SKM-1 treated with dmso at 0.1 percent for 144 hours (cell line): ENCODE results near the gene CEP128.

Experiments
- DNase-seq: peaks from one replicate; lab custom pipeline; 2025; ENCODE audit not compliant: unreplicated experiment; lab: John Stamatoyannopoulos, UW

Gene CEP128

DNA sequence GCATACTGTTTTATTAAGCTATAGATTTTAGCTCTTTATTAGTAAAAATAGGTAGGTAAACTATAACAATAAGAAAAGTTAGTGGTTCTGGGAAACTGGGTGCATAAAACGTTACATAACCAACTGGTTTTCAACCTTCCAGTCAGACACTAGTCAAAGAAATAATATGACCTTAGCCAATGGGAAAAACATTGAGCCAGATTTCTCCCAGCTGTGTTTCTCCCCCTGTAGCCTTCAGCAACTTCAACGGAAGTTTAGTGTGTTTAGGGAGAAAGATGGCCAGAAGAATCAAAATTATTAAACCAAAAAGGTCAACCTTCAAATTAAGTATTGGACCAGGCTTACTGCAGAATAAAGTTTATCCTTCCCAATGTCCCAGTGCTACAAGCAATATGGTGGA lies 446.8 kb downstream of the CEP128 start:
- DNase-seq = no peak

DNA sequence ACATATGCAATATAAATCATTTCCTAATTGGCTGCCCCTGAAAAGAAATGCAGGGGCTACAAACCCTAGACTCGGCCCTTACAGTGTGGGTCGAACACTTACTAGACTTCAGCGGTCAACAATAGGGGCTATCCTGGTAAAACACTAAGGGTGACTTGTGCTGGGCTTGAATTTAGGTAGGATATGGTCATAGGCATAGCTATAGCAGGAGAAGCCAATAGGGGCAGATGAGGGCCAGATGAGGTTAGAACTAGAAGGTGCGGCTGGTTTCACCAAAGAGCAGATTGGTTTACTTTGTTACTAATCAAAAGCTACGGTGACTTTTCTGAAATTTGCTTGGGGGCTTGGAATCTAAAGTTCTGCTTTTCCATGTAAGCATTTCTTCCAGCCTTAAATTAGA lies 447.9 kb downstream of the CEP128 start:
- DNase-seq = no peak

DNA sequence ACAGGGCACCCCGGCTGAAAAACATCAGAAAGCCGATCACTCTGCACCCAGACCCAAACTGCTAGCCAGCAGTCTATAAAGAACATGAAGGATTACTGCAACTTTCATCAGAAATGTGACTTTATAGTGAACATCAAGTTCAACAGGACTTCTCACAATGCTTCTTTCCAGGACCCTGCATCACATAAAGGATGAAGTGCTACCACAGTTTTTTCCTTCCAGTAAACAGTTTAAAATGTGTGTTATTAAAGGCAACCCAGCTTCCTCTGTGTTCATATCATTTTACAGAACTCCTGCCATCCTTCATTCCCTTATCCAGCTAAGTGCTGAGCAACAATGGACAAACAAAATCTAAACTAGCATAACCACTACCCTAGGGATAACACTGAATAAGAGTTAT lies 449.9 kb downstream of the CEP128 start:
- no peak for DNase-seq

DNA sequence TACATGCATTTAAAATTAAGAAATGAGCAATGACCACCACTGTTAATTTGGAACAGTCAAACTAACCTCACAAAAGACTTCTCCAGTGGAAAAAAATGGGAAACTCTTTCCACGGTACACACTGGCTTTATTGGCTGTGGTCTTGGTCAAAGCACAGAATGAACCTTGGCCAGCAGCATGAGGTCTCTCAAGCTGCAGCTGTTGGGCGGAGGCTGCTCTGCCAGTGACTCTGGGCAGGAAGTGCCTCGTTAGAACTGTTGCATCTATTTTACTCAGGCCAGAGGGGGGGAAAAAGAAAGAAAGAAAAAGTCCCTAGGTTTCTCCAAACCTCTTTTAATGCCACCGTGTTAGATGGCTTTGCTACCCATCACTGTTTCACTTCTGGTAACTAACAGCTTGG lies 450.4 kb downstream of the CEP128 start:
- no peak for DNase-seq

DNA sequence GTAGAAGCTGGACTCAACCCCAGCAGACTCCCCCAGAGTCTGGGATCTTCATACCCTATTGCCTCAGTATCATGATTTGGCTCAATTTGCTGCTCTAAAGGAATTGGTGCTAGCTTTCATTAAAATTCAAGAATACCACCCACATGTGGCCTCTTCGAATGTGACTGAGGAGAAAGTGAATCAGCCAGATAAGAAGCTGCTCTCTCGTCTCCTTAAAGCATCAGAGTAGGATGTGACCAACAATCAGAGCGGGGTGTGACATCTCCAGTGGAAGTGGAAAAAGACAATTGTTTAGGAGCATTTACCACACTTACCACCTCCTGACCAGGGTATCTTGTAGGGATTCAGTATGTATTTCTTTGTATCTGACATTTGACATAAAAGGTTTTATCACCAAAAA lies 452.0 kb downstream of the CEP128 start:
- DNase-seq = no peak

DNA sequence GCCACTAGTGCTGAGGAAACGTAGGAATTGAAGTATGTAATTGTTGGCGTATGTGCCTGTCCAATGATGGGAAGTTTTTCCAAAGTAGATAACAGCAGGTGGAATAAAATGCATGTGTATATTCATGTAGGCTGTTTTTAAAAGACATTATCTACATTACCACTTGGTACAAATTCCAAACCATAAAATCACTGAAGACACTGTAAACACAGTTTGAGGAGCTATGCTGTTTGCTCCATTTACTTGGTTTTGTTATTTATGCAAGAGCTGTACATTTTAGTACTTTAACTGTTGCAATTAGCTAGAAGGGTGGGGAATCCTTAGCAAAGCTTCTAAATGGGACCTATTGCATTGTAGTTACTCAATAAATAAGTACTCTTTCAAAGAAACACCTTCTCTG lies 455.8 kb downstream of the CEP128 start:
- no peak for DNase-seq

DNA sequence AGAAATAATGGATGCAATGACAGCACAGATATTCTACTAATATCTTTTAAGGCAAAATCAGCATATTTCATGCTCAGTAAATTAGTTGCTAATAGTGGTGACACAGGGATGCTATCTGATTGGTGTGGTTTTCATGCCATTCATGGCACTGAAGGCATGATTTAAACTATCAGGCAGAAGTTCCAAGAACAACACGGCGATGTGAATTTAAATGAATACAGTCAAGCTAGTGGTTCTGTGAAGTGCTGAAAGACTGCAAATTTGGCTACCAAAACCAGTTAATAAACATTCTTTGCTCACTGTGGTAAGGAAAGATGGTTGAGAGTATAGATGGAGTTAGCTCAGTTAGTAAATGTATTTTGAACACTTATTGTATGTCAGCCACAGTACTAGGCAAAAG lies 458.2 kb downstream of the CEP128 start:
- no peak for DNase-seq

DNA sequence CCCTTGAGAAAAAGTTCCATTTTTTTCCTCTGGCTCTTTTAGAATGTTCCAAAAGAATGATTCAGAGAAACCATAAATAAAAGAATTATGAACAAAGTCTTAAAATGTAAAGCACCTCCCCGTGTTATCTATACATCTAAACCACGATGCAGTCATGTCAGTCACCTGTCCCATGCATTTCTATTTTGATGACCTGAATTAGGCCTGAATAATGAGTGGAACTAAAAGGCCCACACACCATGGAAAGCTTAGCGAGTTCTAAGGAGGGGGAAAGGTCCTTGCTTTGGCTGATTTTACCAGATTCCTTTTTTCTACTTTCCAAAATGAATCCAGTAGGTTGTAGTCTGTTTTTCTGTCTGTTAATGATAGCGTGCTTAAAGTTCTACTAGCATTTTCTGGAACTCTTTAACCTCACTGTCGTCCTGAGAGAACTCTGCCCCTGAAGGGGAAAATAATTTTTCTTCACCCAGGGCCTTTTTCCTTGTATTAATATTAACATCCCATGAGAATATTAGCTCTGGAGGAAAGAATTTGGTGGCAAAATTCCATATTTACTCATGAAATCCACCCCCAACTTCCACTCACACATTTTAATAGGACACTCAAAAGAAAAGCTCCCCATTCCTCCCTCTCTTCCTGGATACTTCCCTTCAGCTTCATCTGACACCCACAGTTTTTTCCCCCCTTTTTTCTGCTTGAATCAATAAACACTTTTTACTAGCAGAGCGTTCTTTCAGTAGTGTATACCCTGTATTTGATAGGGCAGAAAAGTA lies 464.0 kb downstream of the CEP128 start:
- no peak for DNase-seq

DNA sequence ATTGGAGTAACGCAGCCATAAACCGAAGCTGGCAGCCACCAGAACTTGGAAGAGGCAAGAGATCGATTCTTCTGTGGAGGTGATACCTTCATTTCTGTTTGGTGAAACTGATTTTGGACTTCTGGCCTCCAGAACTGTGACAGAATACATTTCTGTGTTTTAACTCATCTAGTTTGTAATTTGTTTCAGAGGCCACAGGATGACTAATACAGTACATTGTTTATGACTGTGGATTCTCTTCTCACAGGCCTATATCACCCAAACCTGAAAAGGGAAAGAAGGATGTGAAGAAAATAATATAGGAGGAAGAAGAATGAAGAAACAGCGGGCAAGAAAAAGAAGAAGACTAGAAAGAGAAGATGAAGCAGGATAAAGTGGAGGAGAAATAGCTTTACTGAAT lies 466.5 kb downstream of the CEP128 start:
- DNase-seq = no peak

DNA sequence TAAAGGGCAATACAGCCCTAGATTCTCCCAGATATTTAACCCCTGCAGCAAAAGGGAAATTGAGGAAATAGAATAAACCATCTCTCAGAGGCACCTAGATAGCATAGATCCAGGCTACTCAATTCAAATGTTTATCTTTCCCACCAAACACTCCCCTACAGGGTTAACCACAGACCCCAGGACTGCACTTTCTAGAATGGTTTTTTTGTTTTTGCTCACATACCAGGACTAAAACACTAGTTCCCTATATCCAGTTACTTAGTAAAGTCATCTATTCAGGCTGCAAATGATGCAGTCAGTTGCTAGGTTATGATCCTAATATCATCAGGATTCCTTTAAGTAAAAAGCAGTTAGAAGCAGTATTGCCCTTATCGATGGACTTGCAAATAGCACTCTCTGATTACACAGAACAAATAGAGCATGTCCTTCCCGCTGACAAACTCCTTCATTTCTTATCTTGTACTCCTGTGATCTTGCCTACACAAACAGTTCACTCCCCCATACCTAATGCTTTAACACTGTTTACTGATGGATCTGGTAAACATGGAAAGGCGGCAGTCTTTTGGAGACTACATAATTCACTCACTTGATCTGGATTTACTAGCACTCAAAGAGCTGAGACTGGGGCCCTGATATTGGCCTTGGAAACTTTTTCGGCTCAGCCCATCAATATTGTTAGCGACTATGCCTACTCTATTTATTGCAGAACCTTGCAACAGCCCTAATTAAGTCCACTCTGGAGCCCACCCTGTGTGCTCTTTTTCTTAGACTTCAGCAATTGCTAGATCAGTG lies 473.0 kb downstream of the CEP128 start:
- DNase-seq = no peak

DNA sequence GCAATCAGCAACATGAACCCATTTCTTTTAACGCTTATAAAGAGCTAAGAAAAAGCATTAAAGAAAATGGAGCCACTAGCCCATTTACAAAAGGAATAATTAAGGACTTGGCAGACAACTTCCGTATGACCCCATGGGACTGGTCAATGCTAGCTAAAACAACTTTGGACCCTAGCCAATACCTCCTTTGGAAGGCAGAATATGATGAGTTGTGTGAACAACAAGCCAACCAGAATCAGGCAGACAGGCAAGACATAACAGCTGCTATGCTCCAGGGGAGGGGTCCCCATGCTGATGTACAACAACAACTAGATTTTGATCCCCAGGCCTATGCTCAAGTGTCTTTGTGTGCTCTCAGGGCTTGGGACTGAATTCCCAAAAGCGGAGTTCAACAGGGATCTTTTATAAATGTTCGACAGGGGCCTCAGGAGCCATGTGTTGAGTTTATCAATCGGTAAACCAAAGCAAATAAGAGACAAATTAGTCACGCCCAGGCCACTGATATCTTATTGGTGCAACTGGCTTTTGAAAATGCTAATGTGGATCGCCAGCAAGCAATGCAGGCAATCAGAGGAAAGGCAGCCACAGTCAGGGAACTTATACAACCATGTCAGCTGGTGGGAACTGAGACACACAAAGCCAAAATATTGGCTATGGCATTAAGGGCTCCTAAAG lies 475.9 kb downstream of the CEP128 start:
- DNase-seq = no peak

DNA sequence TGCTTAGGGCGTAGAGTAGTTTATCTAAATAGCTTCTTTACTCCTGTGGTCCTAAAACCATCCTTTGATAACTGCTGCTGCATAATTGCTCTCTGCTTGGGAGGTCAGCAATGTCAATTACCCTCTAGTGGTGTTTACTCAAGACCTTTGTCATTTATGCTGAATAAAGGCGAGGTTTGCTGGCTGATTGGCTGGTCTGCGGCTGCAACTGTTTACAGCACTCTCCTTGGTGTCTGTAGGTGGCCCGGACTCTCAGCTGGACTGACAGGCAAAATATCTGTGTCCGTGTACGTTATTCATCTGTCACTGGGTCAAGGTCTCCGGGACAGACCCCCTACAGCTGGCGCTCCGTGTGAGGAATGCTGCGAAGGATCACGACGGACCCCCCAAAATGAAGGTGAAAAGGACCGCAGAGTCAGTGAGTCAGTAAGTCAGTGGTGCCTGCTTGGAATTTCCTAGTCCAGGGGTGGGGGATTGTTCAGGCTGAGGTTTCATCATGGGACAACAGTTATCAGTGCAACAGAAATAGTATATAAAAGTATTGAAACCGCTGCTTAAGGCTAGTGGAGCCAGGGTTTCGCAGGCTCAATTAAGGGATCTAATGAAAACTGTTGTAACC lies 476.9 kb downstream of the CEP128 start:
- no peak for DNase-seq

DNA sequence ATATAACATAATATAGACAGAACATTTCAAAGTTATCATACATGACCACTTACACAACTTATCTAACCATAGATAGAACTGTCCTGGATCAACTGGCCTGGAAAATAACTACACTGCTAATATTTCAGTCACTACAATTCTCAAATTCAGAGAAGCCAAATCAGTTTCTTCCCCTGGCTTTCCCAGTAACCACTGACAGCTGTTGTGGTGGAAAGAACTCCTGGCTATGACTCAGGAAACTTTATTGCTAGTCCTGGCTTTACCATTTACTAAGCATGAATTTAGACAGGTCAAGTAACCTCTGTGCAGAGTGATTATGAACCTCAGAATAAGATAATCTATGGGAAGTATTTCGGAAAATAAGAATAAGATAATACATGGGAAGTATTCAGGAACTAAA lies 485.3 kb downstream of the CEP128 start:
- no peak for DNase-seq

DNA sequence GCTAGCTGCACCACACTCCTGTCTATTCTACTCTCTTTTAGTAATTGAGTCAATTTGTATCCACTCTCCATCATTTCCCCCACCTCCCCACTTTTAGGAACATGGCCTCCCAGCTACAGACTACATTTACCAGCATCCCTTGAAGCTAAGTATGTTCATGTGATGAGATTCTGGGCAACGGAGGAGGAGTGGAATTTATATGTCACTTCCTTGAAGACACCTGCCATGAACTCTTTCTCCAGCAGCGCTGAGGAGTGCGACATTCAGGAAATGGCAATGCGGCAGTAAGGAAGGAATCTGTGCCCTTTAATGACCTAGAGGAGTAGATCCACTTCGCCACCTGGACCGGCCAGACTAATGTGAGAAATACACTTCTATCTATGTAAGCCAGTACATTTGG lies 486.5 kb downstream of the CEP128 start:
- DNase-seq = no peak

DNA sequence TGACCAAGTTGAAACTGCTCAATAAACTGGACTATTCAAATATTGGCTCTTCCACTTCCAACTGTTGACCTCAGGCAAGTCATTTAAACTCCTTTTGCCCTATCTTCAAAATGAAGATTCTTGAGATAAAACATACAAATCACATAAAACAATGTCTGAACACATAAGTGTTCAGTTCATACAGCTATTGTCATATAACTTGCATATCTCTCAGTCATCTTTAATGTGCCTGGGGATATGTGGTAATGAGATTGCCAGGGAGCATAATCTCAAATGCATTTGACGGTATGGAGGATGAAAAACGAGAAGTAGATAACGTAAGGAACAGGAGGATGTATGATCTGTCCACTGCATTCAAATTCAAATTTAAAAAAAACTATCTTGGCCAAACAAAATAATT lies 493.3 kb downstream of the CEP128 start:
- DNase-seq = no peak

DNA sequence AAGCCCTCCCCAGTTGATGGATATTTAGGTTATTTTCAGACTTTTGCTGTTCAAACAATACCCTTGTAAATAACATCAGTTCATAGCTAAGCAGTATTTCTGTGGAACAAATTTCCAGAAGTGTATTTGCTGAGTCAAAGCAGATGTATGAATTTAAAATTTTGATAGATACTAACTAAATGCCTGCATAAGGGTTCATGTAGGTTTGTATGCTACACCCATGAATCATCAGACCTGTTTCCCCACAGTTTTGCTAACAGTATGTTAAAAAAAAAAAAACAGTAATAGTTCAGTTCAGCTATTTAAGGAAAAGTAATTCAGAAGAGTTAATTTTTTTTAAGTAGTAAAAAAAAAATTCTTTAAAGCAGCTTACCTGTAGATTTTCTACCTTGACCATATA lies 494.1 kb downstream of the CEP128 start:
- no peak for DNase-seq
